Suprapubic skin (tissue), 4 donors: ENCODE measurements around the gene MBP. TPM values are rescaled to one million over a fixed set of nuclear protein-coding genes. Genes with fewer than 3 reads are reported as not detected.

Experiments
- DNase-seq, 2 donors: peaks; one replicate each; pipeline ENCODE4 v3.0.0-alpha.2; 2019; ENCODE audit warnings: low spot score in 2 of 2
- H3K27ac ChIP-seq: fragments of 200-600 bp; sonication (generic); one replicate; pipeline ENCODE4 v1.5.1; 2019
- H3K27me3 ChIP-seq: fragments of 200-600 bp; sonication (generic); one replicate; pipeline ENCODE4 v1.5.1; 2019
- H3K36me3 ChIP-seq: fragments of 200-600 bp; sonication (generic); one replicate; pipeline ENCODE4 v1.5.1; 2019
- H3K4me1 ChIP-seq: fragments of 200-600 bp; sonication (generic); one replicate; pipeline ENCODE4 v1.5.1; 2019
- H3K4me3 ChIP-seq: fragments of 200-600 bp; sonication (generic); one replicate; pipeline ENCODE4 v1.5.1; 2019; ENCODE audit warnings: mild to moderate bottlenecking
- H3K9me3 ChIP-seq: fragments of 200-600 bp; sonication (generic); one replicate; pipeline ENCODE4 v1.5.1; 2019
- EP300 ChIP-seq: sonication (generic); formaldehyde crosslinking; IDR thresholded peaks from one replicate; pipeline ENCODE4 v1.6.1; 2017; ENCODE audit warnings: antibody characterized with exemption
- POLR2A ChIP-seq, 2 donors: fragments of 450-650 bp; IDR thresholded peaks; one replicate each; pipeline ENCODE4 v1.6.1; 2017; ENCODE audit warnings: antibody characterized with exemption in 2 of 2, mild to moderate bottlenecking in 2 of 2, moderate library complexity in 2 of 2
- POLR2AphosphoS5 ChIP-seq, 3 donors: sonication (generic); formaldehyde crosslinking; IDR thresholded peaks; one replicate each; pipeline ENCODE4 v1.6.1; 2017; ENCODE audit warnings: antibody characterized with exemption in 3 of 3
- whole genome bisulfite sequencing: methylation state at CpG from one replicate; pipeline ENCODE4 v1.1.5; 2018; 5-methylcytosine and 5-hydroxymethylcytosine counted together
- total RNA-seq, 4 donors: library from RNA; depleted of rRNA; stranded (reverse); fragments of >200 nt; gene quantifications; one replicate each; pipeline ENCODE4 v1.1.0, GENCODE V29; 2016
- TF ChIP-seq, protein P1 (sequence below), 2 donors: fragments of 200-600 bp in 1 of 2; fragments of 450-650 bp in 1 of 2; sonication (generic) in 1 of 2; IDR thresholded peaks; one replicate each; pipeline ENCODE4 v1.5.1; 2016 to 2019; ENCODE audit warnings: antibody characterized with exemption in 2 of 2, mild to moderate bottlenecking in 1 of 2, moderate library complexity in 1 of 2

The MBP gene
- total RNA-seq, 4 donors from 2014 or later: 37.0 to 100 (median 69.3) TPM

DNA sequence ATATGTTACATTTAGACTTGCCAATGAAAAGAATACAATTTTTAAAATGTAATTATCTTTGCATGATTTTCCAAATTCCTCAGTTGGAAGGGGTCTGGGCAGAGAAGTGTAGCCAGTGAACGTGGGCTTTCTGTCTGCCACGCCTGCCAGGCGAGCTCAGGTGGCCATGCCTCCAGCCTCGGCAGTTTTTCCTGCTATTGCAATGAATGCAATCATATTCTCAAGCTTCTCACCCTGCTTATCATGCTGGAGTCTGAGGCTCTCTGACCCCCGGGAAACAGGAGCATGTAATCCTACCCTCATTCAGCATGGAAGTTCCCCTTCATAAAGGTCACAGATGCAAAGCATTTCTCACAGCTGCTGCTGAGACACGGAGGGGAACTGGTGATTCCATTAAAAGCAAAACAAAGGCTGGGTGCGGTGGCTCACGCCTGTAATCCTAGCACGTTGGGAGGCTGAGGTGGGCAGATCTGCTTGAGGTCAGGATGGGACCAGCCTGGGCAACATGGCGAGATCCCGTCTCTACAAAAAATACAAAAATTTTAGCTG is 154.8 kb downstream of the MBP start:
- H3K27me3 ChIP-seq: no peaks in the 10 kb centered on the region
- H3K9me3 ChIP-seq: no peaks in the 10 kb centered on the region
- H3K27ac ChIP-seq: no peak overlapping the region
- TF ChIP-seq EP300: no peak
- TF ChIP-seq POLR2AphosphoS5 (IDR thresholded peaks at IDR 0.05): no peak
- TF ChIP-seq POLR2A (IDR thresholded peaks at IDR 0.05): no peak
- TF ChIP-seq, protein P1, sequence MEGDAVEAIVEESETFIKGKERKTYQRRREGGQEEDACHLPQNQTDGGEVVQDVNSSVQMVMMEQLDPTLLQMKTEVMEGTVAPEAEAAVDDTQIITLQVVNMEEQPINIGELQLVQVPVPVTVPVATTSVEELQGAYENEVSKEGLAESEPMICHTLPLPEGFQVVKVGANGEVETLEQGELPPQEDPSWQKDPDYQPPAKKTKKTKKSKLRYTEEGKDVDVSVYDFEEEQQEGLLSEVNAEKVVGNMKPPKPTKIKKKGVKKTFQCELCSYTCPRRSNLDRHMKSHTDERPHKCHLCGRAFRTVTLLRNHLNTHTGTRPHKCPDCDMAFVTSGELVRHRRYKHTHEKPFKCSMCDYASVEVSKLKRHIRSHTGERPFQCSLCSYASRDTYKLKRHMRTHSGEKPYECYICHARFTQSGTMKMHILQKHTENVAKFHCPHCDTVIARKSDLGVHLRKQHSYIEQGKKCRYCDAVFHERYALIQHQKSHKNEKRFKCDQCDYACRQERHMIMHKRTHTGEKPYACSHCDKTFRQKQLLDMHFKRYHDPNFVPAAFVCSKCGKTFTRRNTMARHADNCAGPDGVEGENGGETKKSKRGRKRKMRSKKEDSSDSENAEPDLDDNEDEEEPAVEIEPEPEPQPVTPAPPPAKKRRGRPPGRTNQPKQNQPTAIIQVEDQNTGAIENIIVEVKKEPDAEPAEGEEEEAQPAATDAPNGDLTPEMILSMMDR (IDR thresholded peaks at IDR 0.05): no peak
- DNase-seq: no peak
- H3K4me3 ChIP-seq: no peak overlapping the region
- no peaks in the 10 kb centered on the region for H3K36me3 ChIP-seq
- 71% methylated on average over 11 of the region's 11 CpGs for WGBS
- H3K4me1 ChIP-seq: peaks cover 13% of the 10 kb centered on the region

DNA sequence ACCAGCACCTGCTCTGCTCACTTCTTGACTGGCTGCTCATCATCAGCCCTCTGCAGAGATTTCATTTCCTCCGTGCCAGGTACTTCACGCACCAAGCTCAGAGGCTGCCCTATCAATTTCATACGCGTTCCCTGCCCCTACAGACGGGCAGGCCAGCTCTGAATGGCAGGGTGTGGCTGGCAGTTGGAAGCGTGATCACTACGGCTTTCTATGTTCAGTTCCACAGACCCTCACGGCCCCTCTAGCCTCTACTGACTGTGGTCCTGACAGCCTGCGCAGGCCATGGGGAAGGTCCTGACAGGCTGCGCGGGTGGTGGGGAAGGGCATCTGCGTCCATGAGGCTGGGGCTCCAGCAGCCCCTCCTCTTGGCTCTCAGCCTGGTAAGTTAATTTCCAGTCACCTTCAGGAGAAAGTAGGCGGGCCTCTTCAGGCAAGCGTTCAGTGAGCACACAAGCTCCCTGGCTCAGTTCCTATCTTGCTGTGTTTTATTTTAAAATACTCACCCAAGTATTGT is 155.4 kb downstream of the MBP start:
- no peak overlapping the region for H3K4me3 ChIP-seq
- no peaks in the 10 kb centered on the region for H3K36me3 ChIP-seq
- WGBS: 66% methylated on average over 12 of the region's 14 CpGs
- no peaks in the 10 kb centered on the region for H3K27me3 ChIP-seq
- H3K9me3 ChIP-seq: no peaks in the 10 kb centered on the region
- no peak overlapping the region for H3K27ac ChIP-seq
- peaks cover 15% of the 10 kb centered on the region for H3K4me1 ChIP-seq
- no peak for TF ChIP-seq POLR2A (IDR thresholded peaks at IDR 0.05)
- TF ChIP-seq, protein P1 (IDR thresholded peaks at IDR 0.05): no peak
- TF ChIP-seq EP300: no peak
- no peak for DNase-seq

DNA sequence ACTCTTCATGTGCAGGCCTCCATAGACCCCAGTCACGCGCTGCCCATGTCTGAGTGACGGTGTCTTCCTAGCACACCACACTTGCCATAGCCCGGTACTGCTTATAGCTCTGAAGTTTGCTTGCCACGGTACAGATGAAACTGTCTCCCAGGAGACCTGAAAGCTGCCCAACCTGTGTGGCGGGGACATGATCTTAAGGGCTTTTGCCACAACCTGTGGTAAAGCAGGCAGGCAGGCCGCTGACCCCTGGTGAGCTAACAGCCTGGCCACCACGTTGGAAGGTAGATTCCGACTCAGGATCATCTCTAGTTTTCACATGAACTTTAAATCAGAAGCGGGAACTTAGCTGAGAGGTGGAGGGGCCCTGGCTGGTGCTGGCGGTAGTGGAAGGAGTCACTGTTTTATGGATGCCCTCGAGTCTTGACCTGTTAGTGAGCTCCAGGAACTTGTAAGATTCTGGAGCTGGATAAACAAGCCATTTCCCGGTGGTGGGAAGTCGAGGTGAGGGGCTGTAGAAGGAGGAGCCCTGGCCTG is 156.9 kb downstream of the MBP start:
- TF ChIP-seq, protein P1 (IDR thresholded peaks at IDR 0.05): no peak
- no peak for TF ChIP-seq POLR2AphosphoS5 (IDR thresholded peaks at IDR 0.05)
- no peak for TF ChIP-seq POLR2A (IDR thresholded peaks at IDR 0.05)
- TF ChIP-seq EP300: no peak
- no peak for DNase-seq
- Histone ChIP-seq H3K27me3 (no peaks in the 10 kb centered on the region), H3K9me3 (no peaks in the 10 kb centered on the region), H3K4me1 (peaks cover 15% of the 10 kb centered on the region), H3K36me3 (no peaks in the 10 kb centered on the region), H3K4me3 (no peak overlapping the region), H3K27ac (no peak overlapping the region)
- WGBS: 81% methylated on average over 10 of the region's 14 CpGs

DNA sequence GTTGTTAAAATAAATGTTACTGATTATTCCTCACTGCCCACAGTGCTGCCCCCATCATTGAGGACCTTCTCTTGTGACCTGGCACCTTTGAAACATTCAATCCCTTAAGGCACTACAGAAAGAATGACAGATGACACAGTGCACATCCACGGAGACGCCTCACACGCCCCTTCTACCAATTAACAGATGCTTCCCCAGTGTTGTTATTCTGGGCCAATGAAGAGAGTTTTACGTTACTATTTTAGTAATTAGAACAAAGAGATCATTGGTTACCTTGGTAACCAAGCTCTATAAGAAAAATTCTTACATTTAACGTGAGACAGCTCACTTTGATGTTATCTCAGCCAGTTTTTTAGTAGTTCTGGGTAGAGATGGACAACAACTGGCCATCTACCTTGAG is 158.2 kb downstream of the MBP start:
- Histone ChIP-seq H3K27me3 (no peaks in the 10 kb centered on the region), H3K4me3 (no peak overlapping the region), H3K36me3 (no peaks in the 10 kb centered on the region), H3K4me1 (peaks cover 15% of the 10 kb centered on the region), H3K27ac (no peak overlapping the region), H3K9me3 (no peaks in the 10 kb centered on the region)
- no peak for DNase-seq
- WGBS: 75% methylated on average over 5 of the region's 5 CpGs
- TF ChIP-seq EP300 (no peak), POLR2AphosphoS5 (IDR thresholded peaks at IDR 0.05) (no peak), POLR2A (IDR thresholded peaks at IDR 0.05) (no peak)
- TF ChIP-seq, protein P1 (IDR thresholded peaks at IDR 0.05): no peak

DNA sequence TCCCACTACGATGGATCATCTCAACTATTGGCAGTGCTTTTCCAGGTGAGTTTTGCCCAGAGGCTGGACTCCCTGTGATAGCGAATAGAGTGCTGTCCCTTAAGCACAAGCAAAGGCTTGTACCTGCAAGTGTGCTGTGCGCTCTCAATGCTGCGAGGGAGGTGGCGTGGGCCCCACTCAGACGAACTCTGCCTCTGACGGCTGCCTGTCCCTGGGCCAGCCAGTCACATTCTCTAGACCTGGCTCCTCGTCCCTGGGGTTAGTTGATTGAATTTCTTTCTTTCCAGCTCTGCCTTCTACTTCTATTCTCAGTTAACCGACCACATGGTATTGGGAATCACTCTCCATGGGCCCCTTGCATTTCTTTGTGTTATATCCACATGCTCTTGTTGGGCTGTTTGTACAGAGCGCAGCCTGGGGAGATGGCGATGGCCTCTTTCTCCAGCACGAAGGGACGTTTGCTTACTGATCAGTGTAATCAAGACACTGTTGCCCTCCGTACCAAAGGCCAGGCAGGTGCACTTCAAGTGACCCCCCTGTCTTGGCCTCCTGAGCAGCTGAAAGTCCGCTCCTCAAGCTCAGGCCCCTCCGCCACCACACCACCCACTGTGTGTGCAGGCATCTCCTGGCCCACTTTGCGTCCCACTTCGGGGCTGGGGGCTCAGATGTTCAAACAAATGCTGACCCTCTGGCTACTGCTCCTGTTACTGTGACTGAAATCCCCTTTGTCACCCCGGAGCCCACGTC is 158.9 kb downstream of the MBP start:
- no peak overlapping the region for H3K4me3 ChIP-seq
- TF ChIP-seq, protein P1 (IDR thresholded peaks at IDR 0.05): no peak
- no peak for TF ChIP-seq EP300
- no peak overlapping the region for H3K27ac ChIP-seq
- 88% methylated on average over 19 of the region's 20 CpGs for WGBS
- H3K9me3 ChIP-seq: no peaks in the 10 kb centered on the region
- peaks cover 15% of the 10 kb centered on the region for H3K4me1 ChIP-seq
- no peak for DNase-seq
- H3K36me3 ChIP-seq: peaks cover 6% of the 10 kb centered on the region
- H3K27me3 ChIP-seq: no peaks in the 10 kb centered on the region
